GM21717 (cell line): ENCODE measurements around the gene CCDC148.

Source experiments
- ATAC-seq: cut with Tn5 transposase; IDR thresholded peaks from one replicate; pipeline ENCODE4 v1.9.1; 2021; ENCODE audit warnings: mild to moderate bottlenecking, moderate library complexity; ENCODE audit not compliant: unreplicated experiment

Gene CCDC148

GRCh38 chr2:158131483-158131912 lies 325.1 kb downstream of the CCDC148 start:
- ATAC-seq: no peak

GRCh38 chr2:158130832-158131473 lies 325.6 kb downstream of the CCDC148 start:
- ATAC-seq: no peak

DNA sequence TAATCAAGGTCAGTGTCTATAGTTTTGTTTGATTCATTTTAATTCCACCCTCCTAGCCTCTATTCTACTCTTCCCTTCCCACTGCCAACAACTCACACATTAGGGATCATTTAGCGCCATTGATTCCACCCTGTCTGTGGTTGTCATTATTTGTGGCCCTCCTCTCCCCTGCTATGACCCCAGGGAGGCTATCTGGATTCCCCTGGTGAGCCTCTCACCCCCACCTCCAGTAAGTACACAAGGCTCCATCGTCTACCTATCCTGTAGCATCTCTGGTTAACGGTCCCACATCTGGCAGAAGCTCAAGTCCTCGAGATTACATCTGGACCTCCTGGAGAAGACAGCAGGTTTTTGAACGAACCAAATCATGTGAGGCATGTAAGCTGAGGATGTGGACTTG lies 327.5 kb downstream of the CCDC148 start:
- no peak for ATAC-seq

GRCh38 chr2:158128168-158128973 lies 328.2 kb downstream of the CCDC148 start:
- ATAC-seq: no peak

DNA sequence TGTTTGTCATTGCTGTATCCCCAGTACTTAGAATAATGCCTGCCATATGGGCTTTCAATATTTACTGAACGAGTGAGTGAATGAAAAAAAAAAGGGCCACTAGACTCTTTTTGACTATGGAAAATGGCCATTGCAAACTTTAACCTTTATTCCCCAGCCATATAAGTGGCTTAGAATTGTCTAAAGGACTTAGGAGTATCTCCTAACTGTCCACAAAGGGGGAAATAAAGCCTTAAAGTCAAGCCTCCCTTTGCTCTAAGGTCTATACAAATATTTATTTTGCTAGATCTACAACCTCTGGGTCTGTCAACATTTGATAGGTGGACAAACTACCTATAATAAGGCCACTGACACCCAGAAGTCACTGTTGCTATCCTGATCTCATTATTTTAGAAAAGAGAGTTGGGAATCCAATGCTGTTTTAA lies 329.2 kb downstream of the CCDC148 start:
- ATAC-seq: no peak

GRCh38 chr2:158125756-158126498 lies 330.6 kb downstream of the CCDC148 start:
- no peak for ATAC-seq

GRCh38 chr2:158124896-158125295 lies 331.7 kb downstream of the CCDC148 start:
- no peak for ATAC-seq
